Suprapubic skin (tissue), 4 donors: ENCODE results near the gene CILP2.

Experiments
- EP300 ChIP-seq: sonication (generic); formaldehyde crosslinking; IDR thresholded peaks from one replicate; pipeline ENCODE4 v1.6.1; 2017; ENCODE audit warnings: antibody characterized with exemption
- POLR2A ChIP-seq, 2 donors: fragments of 450-650 bp; IDR thresholded peaks; one replicate each; pipeline ENCODE4 v1.6.1; 2017; ENCODE audit warnings: antibody characterized with exemption in 2 of 2, mild to moderate bottlenecking in 2 of 2, moderate library complexity in 2 of 2
- POLR2AphosphoS5 ChIP-seq, 3 donors: sonication (generic); formaldehyde crosslinking; IDR thresholded peaks; one replicate each; pipeline ENCODE4 v1.6.1; 2017; ENCODE audit warnings: antibody characterized with exemption in 3 of 3
- TF ChIP-seq, protein P1 (sequence below), 2 donors: fragments of 200-600 bp in 1 of 2; fragments of 450-650 bp in 1 of 2; sonication (generic) in 1 of 2; IDR thresholded peaks; one replicate each; pipeline ENCODE4 v1.5.1; 2016 to 2019; ENCODE audit warnings: antibody characterized with exemption in 2 of 2, mild to moderate bottlenecking in 1 of 2, moderate library complexity in 1 of 2

DNA sequence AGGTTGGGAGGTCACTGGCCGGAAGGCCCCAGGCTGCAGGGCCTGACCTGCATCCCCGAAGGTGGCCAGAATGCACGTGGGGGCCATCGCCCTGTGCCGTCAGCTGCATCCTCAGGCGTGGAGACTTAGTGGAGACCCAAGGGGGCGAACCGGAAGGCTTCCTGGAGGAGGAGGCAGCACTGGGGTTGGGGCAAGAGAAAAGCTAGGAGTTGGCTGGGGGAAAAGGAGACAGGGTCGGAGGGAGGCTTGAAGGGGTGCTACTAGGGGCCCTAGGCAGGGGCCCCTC is 10.8 kb upstream of the CILP2 start:
- TF ChIP-seq, protein P1, sequence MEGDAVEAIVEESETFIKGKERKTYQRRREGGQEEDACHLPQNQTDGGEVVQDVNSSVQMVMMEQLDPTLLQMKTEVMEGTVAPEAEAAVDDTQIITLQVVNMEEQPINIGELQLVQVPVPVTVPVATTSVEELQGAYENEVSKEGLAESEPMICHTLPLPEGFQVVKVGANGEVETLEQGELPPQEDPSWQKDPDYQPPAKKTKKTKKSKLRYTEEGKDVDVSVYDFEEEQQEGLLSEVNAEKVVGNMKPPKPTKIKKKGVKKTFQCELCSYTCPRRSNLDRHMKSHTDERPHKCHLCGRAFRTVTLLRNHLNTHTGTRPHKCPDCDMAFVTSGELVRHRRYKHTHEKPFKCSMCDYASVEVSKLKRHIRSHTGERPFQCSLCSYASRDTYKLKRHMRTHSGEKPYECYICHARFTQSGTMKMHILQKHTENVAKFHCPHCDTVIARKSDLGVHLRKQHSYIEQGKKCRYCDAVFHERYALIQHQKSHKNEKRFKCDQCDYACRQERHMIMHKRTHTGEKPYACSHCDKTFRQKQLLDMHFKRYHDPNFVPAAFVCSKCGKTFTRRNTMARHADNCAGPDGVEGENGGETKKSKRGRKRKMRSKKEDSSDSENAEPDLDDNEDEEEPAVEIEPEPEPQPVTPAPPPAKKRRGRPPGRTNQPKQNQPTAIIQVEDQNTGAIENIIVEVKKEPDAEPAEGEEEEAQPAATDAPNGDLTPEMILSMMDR (IDR thresholded peaks at IDR 0.05) = no peak
- TF ChIP-seq POLR2A (IDR thresholded peaks at IDR 0.05) = no peak
- no peak for TF ChIP-seq POLR2AphosphoS5 (IDR thresholded peaks at IDR 0.05)
- no peak for TF ChIP-seq EP300
